GM04503 (cell line): ENCODE results near the gene FFAR2.
"Not testable (repeated sequence)": the region's sequence is repeated elsewhere in the genome, so short reads cannot be mapped to it uniquely, and the experiment has no call there.

Source experiments
- DNase-seq: peaks from one replicate; pipeline ENCODE4 v3.0.0-alpha.2; 2012; ENCODE audit warnings: low read depth

The FFAR2 gene

GRCh38 chr19:35455616-35456201, 7.7 kb downstream of the FFAR2 start:
- no peak for DNase-seq

GRCh38 chr19:35457173-35457572, 9.1 kb downstream of the FFAR2 start:
- DNase-seq: no peak

DNA sequence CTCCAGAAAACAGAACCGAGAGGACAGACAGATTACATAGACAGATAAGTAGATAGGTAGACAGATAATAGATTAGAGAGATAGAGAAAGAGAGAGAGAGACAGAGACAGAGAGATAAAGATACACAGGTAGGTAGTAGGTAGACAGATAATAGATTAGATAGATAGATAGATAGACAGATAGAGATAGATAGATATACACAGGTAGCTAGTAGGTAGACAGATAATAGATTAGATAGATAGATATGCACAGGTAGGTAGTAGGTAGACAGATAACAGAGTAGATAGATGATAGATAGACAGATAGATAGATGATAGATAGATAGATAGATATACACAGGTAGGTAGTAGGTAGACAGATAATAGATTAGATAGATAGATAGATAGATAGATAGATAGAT, 10.1 kb downstream of the FFAR2 start:
- DNase-seq: no peak

GRCh38 chr19:35458731-35459391, 10.8 kb downstream of the FFAR2 start:
- DNase-seq: no peak

DNA sequence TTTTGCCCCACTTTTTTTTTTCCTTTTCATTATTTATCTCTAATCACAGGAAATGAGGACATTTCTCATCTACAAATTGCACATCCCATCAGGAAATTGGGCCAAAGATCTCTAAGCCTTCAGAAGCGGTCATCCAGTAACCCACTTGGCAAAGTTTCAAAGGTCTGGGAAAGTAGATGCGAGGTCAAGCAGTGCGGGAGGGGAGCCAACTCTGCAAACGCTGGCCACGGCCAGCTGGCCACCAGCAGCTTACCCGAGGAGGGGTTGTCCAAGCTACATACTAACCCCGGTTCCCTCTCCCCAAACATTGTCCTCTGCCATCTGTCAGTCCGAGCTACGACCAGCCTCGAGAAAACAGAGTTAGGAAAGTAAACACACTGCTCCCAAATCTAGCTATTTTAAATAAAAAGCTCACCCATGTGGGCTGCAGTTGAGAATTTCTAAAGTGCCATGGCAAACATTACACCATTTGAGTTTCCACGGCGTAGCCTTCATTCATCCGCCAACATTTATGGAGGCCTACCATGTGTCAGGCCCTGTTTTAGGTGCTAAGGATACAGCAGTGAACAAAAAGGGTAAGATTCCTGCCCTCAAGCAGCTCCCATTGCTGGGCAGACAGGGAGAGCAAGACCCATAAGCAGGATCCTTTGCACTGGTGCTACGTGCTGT, 11.5 kb downstream of the FFAR2 start:
- DNase-seq: no peak

- no peak for DNase-seq
Measured at GRCh38 chr19:35460608-35461007, 12.6 kb downstream of the FFAR2 start.

- no peak for DNase-seq
Measured at GRCh38 chr19:35461060-35461459, 13.0 kb downstream of the FFAR2 start.

- not testable (repeated sequence) for DNase-seq
Measured at GRCh38 chr19:35461788-35462187, 13.7 kb downstream of the FFAR2 start.

- no peak for DNase-seq
Measured at GRCh38 chr19:35462476-35462953, 14.5 kb downstream of the FFAR2 start.

GRCh38 chr19:35462956-35463355, 14.9 kb downstream of the FFAR2 start:
- DNase-seq: not testable (repeated sequence)

DNA sequence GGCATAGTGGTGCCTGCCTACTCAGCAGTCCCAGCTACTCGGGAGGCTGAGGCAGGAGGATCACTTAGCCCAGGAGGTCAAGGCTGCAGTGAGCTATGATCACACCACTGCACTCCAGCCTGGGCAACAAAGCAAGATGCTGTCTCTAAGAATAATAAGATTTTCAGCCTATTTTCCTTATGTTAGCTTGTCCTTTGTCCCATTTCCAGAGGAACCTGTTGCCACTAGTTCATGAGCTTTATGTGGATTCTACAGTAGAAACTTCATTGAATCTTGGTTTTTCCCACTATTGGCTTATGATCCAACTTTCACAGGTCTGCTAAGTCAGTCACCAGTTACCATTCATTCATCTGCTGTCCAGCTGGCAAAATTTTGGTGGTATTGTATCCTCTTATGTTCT, 18.2 kb downstream of the FFAR2 start:
- DNase-seq: no peak

- peak; percentile 1 for DNase-seq
Measured at GRCh38 chr19:35468637-35469036, 20.6 kb downstream of the FFAR2 start.

DNA sequence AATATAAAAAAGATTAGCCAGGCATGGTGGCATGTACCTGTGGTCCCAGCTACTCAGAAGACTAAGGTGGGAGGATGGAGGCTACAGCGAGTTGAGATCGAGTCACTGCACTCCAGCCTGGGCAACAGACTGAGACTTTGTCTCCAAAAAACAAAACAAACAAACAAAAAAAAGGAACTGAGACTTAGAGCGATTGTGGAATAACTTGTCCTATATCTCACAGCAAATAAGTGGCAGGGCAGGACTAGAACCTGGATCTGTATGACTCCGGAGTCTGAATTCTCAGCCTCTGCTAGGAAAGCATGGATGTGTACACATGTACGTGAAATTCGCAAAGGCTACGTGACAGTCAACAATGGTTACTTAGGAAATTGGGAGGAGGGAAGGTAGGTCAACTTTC, 22.1 kb downstream of the FFAR2 start:
- no peak for DNase-seq

DNA sequence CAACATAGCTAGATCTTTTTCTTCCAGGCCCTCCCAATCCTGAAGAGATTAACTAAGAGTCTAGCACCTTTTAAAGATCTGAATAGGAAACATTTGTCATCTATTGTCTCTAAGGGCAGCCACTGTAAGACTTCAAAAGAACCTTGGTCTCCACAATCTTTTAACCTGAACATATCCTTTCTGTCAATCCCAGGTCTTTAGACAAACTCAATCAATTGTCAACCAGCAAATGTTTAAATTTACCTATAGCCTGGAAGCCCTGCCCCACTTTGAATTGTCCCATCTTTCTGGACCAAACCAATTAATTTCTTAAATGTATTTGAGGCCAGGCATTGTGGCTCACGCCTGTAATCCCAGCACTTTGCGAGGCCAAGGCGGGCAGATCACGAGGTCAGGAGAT, 23.0 kb downstream of the FFAR2 start:
- not testable (repeated sequence) for DNase-seq

GRCh38 chr19:35471946-35472345, 23.9 kb downstream of the FFAR2 start:
- DNase-seq: no peak

- DNase-seq: no peak
Measured at GRCh38 chr19:35474104-35474503, 26.0 kb downstream of the FFAR2 start.

GRCh38 chr19:35474594-35474993, 26.5 kb downstream of the FFAR2 start:
- not testable (repeated sequence) for DNase-seq

GRCh38 chr19:35476149-35476548, 28.1 kb downstream of the FFAR2 start:
- no peak for DNase-seq

DNA sequence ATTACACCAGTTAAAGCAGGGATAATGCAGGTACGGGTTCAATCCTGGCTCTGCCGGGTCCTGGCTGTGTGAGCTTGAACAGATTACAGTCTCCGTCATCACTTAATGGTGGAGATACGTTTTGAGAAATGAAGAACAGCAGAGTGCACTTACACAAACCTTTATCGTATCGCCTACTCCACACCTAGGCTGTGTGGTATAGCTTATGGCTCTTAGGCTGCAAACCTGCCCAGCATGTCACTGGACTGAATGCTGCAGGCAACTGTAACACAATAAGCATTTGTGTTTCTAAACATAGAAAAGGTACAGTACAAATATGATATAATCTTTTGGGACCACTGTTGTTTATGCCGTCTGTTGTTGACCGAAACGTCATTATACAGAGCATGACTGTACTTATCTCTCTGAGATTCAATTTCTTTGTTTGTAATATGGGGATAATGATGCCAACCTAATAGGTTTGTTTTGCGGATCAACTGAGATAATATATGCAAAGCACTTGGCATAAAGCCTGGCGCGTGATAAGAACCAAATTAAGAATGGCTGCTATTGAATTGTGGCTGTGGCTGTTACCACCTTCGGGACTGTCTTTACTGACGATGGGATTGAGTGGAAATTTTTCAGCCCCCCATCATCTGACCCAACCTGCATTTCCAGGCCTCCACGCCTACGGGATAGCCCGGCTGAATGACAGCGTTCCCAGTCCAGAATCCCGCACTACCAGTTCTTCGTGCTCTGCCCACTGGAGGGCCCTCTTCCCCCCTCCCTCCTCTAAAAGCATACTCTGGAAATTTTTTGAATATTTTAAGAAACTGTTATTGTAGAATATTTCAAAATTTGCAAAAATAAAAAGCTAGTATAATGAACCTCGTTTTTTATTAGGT, 31.0 kb downstream of the FFAR2 start:
- no peak for DNase-seq

GRCh38 chr19:35483089-35483488, 35.0 kb downstream of the FFAR2 start:
- DNase-seq: no peak

GRCh38 chr19:35484252-35485036, 36.4 kb downstream of the FFAR2 start:
- DNase-seq: no peak
